PC-9 (cell line): Measurements from ENCODE around the gene LPAR2. TPM values are rescaled to one million over a fixed set of nuclear protein-coding genes. Genes with fewer than 3 reads are reported as not detected.

ENCODE experiments used
- BruUV-seq: library from RNA; stranded (reverse); fragments of 400-500 nt; replicated peaks from 2 replicates; lab custom pipeline; 2021; lab: Mats Ljungman, UMichigan
- CTCF ChIA-PET: fragments of 300-600 bp; sonication (Branson Sonifier 250); formaldehyde crosslinking; loops from one replicate; lab custom pipeline; 2022; ENCODE audit warnings: antibody characterized with exemption; lab: Charles Lee
- POLR2A ChIA-PET: fragments of 300-600 bp; sonication (Branson Sonifier 250); formaldehyde crosslinking; loops from one replicate; lab custom pipeline; 2022; ENCODE audit warnings: antibody characterized with exemption; ENCODE audit not compliant: unreplicated experiment; lab: Charles Lee
- DNase-seq, 2 experiments: peaks; one replicate each; pipeline versions ENCODE4 v3.0.0 to v3.0.0-alpha.2; 2015 to 2022; ENCODE audit warnings: mixed read lengths in 1 of 2
- H2AFZ ChIP-seq: fragments of 200-600 bp; sonication (generic); 2 replicates; pipeline ENCODE4 v1.8.1; 2017; ENCODE audit warnings: antibody characterized with exemption
- H3F3A ChIP-seq: fragments of 200-600 bp; sonication (generic); 2 replicates; pipeline ENCODE4 v1.8.1; 2017; ENCODE audit warnings: antibody characterized with exemption, mild to moderate bottlenecking, low read depth; ENCODE audit not compliant: insufficient read depth
- H3K27ac ChIP-seq: fragments of 200-600 bp; sonication (generic); 2 replicates; pipeline ENCODE4 v1.6.1; 2016; ENCODE audit warnings: mixed run types
- H3K27me3 ChIP-seq: fragments of 200-600 bp; sonication (generic); 2 replicates; pipeline ENCODE4 v1.6.1; 2016; ENCODE audit warnings: low read depth, mixed run types; ENCODE audit not compliant: insufficient read depth
- H3K36me3 ChIP-seq: fragments of 200-600 bp; sonication (generic); 2 replicates; pipeline ENCODE4 v1.6.1; 2016; ENCODE audit warnings: low read depth, mixed run types
- H3K4me1 ChIP-seq: fragments of 200-600 bp; sonication (generic); replicated peaks from 2 replicates; pipeline ENCODE4 v1.6.1; 2016; ENCODE audit warnings: mixed run types; ENCODE audit not compliant: insufficient read depth
- H3K4me2 ChIP-seq: fragments of 200-600 bp; sonication (generic); 2 replicates; pipeline ENCODE4 v1.6.1; 2017; ENCODE audit warnings: mixed run types
- H3K4me3 ChIP-seq: fragments of 200-600 bp; sonication (generic); 2 replicates; pipeline ENCODE4 v1.6.1; 2016; ENCODE audit warnings: mixed run types
- H3K79me2 ChIP-seq: fragments of 200-600 bp; sonication (generic); 2 replicates; pipeline ENCODE4 v1.6.1; 2017; ENCODE audit warnings: low read depth, mixed run types
- H3K9me2 ChIP-seq: fragments of 200-600 bp; sonication (generic); 2 replicates; pipeline ENCODE4 v1.8.1; 2017; ENCODE audit warnings: mild to moderate bottlenecking; ENCODE audit not compliant: insufficient read depth
- H3K9me3 ChIP-seq: fragments of 200-600 bp; sonication (generic); 2 replicates; pipeline ENCODE4 v1.8.1; 2016; ENCODE audit warnings: low read depth; ENCODE audit not compliant: insufficient read depth
- H4K20me1 ChIP-seq: fragments of 200-600 bp; sonication (generic); 2 replicates; pipeline ENCODE4 v1.8.1; 2017; ENCODE audit not compliant: insufficient read depth
- CTCF ChIP-seq: fragments of 200-600 bp; sonication (generic); conservative IDR thresholded peaks from 2 replicates; pipeline ENCODE4 v1.6.1; 2017; ENCODE audit warnings: mixed run types, antibody characterized with exemption, mild to moderate bottlenecking, moderate library complexity
- EZH2 ChIP-seq: fragments of 200-600 bp; sonication (generic); IDR thresholded peaks from 2 replicates; pipeline ENCODE4 v1.8.0; 2017; ENCODE audit warnings: antibody characterized with exemption, low read depth
- intact Hi-C: fragments of 100-400 bp; cut with micrococcal nuclease; formaldehyde crosslinking; loops from one replicate; pipeline ENCODE4 v1.10.0; 2022; ENCODE audit not compliant: unreplicated experiment
- total RNA-seq: library from RNA; stranded (reverse); gene quantifications from 2 replicates; pipeline ENCODE4 v1.2.3, GENCODE V29; 2021

Gene LPAR2
- total RNA-seq, 1 experiment from 2014 or later, result 29.2 TPM

DNA sequence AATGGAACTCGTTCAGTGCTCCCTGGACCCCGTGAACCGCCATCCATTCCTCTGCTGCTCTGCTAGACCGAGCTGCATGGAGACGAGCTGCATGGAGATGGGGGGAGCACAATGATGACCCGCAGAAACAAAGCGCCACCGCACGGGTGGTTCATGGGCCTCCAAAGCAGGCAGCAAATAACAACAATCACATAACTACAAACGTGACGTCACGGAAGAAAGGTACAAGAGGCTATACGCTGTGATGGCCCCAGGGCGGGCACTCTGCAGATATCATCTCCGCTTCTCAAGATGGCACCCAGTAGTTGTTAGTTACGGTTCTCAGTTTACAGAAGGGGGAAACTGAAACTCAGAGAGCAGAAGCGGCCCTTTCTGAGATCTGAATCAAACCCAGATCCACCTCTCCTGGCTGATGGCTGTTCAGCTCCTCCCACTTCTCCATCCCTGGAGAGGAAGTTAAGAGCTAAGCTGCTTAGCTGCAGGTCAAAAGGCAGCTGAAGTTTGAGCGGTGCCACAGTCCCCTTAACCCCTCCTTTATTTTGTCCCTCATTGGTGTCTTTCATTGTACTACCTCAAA, 33.7 kb upstream of the LPAR2 start:
- peaks cover 15% of the 10 kb centered on the region for H3K4me1 ChIP-seq
- peak overlapping the region; percentile 99 for H3K4me2 ChIP-seq
- no peaks in the 10 kb centered on the region for H3K9me2 ChIP-seq
- peaks cover 17% of the 10 kb centered on the region; the same call in 1 of the 2 replicates for H3K36me3 ChIP-seq
- ChIA-PET POLR2A (interaction anchor here (0.6 to 0.7 kb wide), 2 partner anchors 33 to 522 kb away, joined by 3 to 4 read pairs; no protein-coding TSS in a partner anchor), CTCF (no interaction called here)
- H2AFZ ChIP-seq, result no peak overlapping the region
- no peak for DNase-seq
- no TSS peak for BruUV-seq
- H3F3A ChIP-seq, result peaks cover 16% of the 10 kb centered on the region; the same call in 1 of the 2 replicates
- H3K27me3 ChIP-seq, result no peaks in the 10 kb centered on the region
- H3K9me3 ChIP-seq, result no peaks in the 10 kb centered on the region
- no peak for TF ChIP-seq CTCF
- H3K4me3 ChIP-seq, result no peak overlapping the region
- peaks cover 39% of the 10 kb centered on the region for H3K79me2 ChIP-seq
- intact Hi-C loops, result loop anchor here (5.0 kb wide), 1 partner anchor 71 kb away; the partner anchor contains the start of gene ZNF14
- peaks cover 28% of the 10 kb centered on the region for H4K20me1 ChIP-seq
- no peak overlapping the region for H3K27ac ChIP-seq

GRCh38 chr19:19661141-19661674, 33.2 kb upstream of the LPAR2 start:
- DNase-seq, result no peak
- H3K4me2 ChIP-seq, result 0 out of 2 replicates have a peak overlapping the region, but pooled peaks have one; percentile 99
- H3K27ac ChIP-seq, result no peak overlapping the region
- intact Hi-C loops, result loop anchor here (5.0 kb wide), 1 partner anchor 71 kb away; the partner anchor contains the start of gene ZNF14
- peaks cover 16% of the 10 kb centered on the region; the same call in 1 of the 2 replicates for H3F3A ChIP-seq
- H3K4me1 ChIP-seq, result peaks cover 15% of the 10 kb centered on the region
- ChIA-PET POLR2A (no interaction called here), CTCF (interaction anchor here (0.6 kb wide), 1 partner anchor 114 kb away, joined by 3 read pairs; no protein-coding TSS in a partner anchor)
- H3K36me3 ChIP-seq, result peaks cover 23% of the 10 kb centered on the region; the same call in 1 of the 2 replicates
- peaks cover 39% of the 10 kb centered on the region for H3K79me2 ChIP-seq
- no peak overlapping the region for H2AFZ ChIP-seq
- no peaks in the 10 kb centered on the region for H3K9me2 ChIP-seq
- H3K9me3 ChIP-seq, result no peaks in the 10 kb centered on the region
- peaks cover 28% of the 10 kb centered on the region for H4K20me1 ChIP-seq
- H3K4me3 ChIP-seq, result no peak overlapping the region
- TF ChIP-seq CTCF, result no peak
- no peak for TF ChIP-seq EZH2
- BruUV-seq, result no TSS peak
- H3K27me3 ChIP-seq, result no peaks in the 10 kb centered on the region

GRCh38 chr19:19659646-19660245, 31.7 kb upstream of the LPAR2 start:
- H3K79me2 ChIP-seq, result peaks cover 39% of the 10 kb centered on the region
- CTCF ChIA-PET, result no interaction called here
- peaks cover 28% of the 10 kb centered on the region for H4K20me1 ChIP-seq
- intact Hi-C loops, result loop anchor here (5.0 kb wide), 1 partner anchor 73 kb away; the partner anchor contains the start of gene ZNF14
- H3K9me3 ChIP-seq, result no peaks in the 10 kb centered on the region
- no peak overlapping the region for H3K4me3 ChIP-seq
- H3K4me1 ChIP-seq, result peaks cover 15% of the 10 kb centered on the region
- peaks cover 16% of the 10 kb centered on the region; the same call in 1 of the 2 replicates for H3F3A ChIP-seq
- no peak for TF ChIP-seq CTCF
- no peak for TF ChIP-seq EZH2
- H3K9me2 ChIP-seq, result no peaks in the 10 kb centered on the region
- no peak overlapping the region for H3K27ac ChIP-seq
- no TSS peak for BruUV-seq
- H2AFZ ChIP-seq, result no peak overlapping the region
- POLR2A ChIA-PET, result no interaction called here
- H3K27me3 ChIP-seq, result no peaks in the 10 kb centered on the region
- peaks cover 25% of the 10 kb centered on the region; the same call in 1 of the 2 replicates for H3K36me3 ChIP-seq
- DNase-seq, result no peak
- H3K4me2 ChIP-seq, result no peak overlapping the region
